Right renal cortex interstitium (tissue), 3 donors: ENCODE results near the gene UNKL. TPM values are rescaled to one million over a fixed set of nuclear protein-coding genes. Genes with fewer than 3 reads are reported as not detected.

Experiments
- DNase-seq, 3 donors: peaks; one replicate each; pipeline ENCODE4 v3.0.0-alpha.2; 2013; ENCODE audit warnings: low read depth in 3 of 3, low spot score in 2 of 3
- polyA plus RNA-seq, 3 donors: library from polyadenylated mRNA; unstranded; fragments of 120-200 nt; gene quantifications; one replicate each; pipeline ENCODE4 v1.2.1, GENCODE V29; 2013; ENCODE audit not compliant: insufficient read length in 3 of 3

Gene UNKL
- polyA plus RNA-seq, 3 donors, result 11.1 to 14.0 (median 13.8) TPM

DNA sequence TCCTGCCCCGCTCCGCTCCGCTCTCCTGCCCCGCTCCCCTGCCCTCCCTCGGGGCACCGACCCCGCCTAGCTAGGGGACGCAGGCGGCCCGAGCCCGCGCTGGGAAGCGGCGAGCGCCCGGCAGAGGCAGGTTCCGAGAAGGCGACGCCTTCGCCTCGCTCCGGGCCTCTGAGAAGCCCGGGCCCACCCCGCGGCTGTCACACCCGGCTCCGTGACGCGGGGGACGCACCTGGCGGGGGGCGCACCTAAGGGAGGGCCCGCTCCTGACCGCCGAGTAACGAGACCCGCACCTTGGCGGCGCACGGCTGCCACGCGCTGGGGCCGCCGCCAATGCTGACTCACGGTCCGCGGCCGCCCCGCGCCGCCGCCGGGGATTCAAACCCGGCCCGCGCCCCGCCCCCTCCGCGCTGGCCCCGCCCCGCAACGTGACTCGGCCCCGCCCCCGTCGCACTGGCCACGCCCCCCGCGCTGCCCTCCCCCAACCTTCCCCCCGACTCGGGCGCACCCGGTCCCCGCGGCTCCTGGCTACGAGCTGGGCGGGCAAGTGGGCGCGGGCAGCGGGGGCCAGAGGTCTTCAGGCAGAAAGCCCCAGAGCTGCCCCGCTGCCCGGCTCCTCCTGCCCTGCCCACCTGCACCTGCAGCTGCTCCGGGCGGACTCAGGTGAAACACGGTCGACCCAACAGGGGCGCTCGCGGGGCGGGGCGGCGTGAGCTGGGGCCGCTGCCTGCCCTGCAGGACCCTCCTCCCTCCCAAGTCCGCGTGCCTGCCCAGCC, 35.0 kb downstream of the UNKL start:
- no peak for DNase-seq

DNA sequence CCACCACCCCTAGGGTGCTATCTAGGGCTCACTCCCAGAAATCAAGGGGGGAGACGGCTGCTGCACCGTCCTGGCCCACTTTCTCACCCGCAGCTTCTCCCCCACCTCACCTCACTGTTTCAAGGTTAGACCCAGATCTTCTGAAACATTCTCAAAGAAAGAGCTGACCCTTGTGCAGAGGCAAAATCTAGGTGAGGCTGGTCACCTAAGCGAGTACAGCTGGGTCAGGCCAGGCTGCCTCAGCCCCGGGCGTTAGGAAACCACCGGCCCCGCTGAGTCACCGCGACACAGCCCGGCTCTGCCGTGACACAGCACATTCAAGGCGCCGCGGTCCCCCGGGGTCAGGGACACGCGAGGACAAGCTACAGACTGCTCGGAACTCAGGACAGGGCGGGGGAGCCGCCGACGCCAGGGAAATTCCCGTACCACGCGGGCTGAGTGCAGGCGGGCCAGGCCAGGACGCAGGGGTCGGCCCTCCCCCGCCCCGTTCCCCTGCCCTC, 35.6 kb downstream of the UNKL start:
- DNase-seq, result no peak

DNA sequence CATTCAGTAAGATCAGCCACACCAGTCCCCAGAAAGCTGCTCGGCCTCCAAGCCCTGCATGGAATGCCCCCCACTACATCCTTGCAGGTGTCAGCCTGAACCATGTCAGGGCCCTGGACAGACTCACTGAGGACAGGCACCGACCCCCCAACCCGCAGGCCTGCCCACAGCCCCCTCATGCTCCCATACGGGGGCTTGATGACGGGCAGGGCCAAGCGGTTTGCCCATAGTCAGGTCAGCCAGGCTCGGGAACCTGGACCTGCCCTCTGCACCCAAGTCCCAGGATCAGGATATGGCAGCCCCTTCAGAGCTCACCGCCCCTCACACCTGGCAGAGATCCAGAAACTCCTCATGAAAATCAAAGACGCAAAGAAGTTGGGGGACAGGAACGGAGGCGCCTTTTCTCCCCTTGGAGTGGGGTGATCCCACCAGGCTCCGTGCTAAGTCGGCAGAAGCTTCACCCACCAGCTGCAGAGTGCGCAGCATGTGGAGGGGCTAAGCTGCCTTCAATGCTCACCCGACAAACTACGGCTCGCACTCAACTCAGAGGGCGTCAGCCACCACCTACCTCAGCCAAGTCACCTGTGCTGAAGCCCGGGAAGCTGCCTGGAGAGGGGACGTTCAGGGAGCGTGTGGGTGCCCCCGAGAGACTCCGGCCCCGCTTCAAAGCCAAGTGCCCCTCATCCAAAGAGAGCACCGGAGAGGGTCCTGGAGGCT, 36.3 kb downstream of the UNKL start:
- DNase-seq, result no peak

DNA sequence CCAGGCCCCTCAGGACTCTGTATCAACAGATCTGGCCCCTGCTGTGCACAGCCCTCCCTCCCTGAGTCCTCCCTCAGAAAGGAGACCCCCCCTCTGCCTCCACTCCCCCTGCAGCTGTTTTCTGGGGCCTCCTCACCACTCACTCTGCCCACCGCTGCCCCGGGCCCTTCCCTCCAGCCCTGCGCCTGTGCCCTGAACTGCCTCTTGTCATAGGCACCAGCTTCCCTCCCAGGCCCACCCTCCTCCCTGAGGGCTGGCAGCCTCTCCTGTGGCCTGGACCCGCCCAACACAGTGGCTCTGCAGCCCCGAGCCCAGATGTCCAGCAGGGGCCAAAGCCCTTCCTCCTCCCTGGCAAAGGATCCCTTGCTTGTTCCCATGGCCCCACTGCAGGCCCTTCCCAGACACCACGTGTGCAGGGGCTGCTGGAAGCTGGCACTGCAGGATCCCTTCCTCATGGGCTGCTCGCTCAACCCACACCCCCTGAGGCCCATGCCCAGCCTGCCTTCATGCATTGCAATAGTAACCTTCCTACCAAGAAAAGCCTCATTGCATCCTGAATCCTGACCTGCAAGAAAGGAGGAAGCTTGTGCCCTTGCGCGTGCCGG, 37.0 kb downstream of the UNKL start:
- DNase-seq, result no peak

DNA sequence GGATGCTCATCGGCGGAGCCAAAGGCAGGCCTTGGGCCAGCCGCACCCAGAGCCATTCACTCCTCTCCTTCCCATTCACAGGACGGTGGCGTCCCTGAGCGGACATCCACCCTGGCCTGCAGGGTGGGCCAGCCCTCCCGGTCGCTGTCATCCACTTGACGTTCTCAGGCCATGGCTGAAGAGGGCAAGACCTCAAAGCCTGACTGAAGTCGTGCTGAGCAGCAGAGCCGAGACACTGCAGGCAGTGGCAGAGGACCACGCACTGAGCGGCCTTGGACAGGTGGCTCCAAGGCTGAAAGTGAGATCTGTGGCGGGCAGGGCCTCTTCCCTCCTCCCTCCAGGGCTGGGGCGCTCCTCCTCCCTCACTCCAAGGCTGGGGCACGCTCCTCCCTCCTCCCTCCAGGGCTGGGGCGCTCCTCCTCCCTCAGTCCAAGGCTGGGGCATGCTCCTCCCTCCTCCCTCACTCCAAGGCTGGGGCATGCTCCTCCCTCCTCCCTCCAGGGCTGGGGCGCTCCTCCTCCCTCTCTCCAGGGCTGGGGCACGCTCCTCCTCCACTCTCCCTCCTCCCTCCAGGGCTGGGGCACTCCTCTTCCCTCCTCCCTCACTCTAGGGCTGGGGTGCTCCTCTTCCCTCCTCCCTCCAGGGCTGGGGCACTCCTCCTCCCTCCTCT, 38.6 kb downstream of the UNKL start:
- DNase-seq, result no peak

DNA sequence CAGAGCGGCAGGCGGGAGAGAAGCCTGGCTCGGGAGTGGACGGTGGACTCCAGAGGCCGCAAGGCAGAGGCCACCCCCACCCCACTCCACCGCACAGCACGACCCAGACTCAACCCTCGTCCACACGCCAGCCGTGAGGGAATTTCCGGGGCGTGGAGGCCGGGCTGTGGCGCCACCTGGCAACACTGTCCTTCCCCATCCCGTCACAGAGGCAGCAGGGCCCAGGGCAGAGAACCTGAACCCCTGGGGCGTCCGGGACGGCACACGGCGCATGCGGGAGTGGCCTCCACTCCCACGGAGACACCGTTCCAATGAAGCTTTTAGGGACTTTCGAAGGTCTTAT, 39.2 kb downstream of the UNKL start:
- no peak for DNase-seq

DNA sequence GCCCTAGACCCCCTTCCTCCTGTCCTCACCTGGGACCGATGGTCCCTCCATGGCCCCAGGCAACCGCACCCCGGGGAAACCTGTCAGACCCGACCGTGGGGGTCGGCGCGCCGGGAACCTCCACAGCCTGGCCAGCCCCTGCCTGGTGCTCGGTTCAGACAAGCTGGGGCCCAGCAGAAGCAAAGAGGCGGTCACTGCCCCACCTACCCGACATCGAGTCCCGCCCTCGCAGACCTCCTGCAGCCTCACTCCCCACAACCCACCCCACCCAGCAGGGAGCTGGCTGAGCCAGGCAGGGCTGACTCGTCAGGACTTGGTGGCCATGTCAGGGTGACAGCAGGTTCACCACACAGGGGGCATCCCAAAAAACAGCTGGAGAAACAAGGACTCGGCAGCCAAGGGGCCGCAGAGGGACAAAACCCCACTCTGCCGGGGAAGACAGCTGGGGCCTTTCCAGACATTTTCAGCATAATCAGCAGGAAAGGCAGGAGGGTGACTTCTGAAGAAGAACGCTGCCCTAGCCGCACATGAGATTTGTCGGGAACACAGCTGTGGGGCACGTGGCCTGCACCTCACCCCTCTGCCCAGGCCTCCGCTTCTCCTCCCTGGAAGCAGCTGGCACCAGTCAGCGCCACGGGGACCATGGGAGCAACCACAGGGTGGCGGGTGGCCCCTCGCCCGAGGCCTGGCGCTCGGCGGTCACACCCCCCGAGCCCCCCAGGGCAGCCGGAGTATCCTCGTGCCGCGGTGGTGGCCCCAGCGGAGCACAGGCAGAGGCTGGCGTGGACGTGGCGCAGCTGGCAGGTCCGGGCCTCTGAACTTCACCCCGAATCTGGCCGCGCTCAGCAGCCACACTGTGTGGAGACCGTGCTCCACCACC, 39.8 kb downstream of the UNKL start:
- DNase-seq, result no peak

DNA sequence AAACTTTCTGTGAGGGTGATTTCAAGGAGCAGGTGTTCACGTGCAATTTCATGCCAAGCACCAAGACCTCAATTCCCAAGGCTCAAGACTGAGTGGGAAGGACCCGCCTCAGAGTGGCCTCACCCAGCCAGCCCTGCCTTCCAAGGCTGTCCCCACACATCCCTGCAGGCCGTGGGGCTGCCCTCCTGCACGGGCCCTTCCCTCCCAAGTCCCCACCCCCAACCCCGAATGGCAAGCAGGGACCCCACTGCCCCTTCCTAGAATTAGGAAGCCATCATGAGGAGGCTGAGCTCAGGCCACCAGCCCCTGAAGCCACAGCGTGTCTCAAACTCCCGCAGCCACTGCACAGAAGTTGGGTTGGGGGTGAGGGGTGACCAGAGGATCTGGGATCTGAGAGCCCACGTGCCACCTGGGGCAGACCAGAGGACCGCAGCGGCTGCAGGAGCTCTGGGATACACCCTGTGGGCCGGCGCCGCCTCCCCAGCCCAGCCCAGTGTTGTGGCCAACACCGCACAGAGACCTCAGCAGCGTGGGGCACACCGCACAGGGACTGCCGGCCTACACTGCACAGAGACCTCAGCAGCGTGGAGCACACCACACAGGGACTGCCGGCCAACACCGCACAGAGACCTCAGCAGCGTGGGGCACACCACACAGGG, 42.1 kb downstream of the UNKL start:
- DNase-seq, result no peak

DNA sequence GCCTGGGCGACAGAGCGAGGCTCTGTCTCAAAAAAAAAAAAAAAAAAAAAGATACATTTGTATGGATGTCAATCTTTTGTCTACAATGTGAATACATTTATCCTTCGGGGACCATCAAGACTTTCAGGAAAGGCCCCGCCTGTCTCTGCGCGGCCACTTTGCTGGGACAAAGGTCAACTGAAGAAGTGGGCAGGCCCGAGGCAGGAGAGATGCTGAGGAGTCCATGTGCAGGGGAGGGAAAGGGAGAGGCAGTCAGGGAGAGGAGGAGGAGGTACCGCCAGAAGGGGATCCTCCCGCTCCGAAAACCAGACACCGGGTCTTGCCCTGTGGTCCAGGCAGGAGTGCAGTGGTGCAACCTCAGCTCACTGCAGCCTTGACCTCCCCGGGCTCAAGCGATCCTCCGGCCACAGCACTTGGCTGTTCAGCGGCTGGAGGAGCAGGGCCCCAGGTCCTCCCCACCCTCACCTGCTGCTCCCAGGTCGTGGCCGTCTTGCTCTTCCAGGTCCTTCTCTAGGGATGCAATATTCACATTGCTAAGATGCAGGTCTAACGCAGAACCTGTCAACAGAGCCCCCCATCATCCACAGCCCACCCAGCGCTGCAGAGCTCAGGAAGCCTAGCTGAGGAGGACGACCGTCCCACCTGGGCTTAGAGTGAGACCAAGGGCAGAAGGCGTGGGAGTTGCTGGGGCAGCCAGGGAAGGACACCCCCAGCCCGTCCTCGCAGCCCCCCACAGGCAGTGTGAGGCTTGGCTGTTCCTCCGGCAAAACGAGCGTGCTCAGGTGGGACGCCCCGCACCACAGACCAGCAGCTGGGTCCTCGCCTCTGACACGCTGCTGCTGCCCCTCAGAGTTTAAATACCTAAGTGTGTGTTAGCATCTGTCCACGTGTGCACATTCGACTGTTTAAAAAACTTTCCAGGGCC, 43.2 kb downstream of the UNKL start:
- DNase-seq, result no peak

DNA sequence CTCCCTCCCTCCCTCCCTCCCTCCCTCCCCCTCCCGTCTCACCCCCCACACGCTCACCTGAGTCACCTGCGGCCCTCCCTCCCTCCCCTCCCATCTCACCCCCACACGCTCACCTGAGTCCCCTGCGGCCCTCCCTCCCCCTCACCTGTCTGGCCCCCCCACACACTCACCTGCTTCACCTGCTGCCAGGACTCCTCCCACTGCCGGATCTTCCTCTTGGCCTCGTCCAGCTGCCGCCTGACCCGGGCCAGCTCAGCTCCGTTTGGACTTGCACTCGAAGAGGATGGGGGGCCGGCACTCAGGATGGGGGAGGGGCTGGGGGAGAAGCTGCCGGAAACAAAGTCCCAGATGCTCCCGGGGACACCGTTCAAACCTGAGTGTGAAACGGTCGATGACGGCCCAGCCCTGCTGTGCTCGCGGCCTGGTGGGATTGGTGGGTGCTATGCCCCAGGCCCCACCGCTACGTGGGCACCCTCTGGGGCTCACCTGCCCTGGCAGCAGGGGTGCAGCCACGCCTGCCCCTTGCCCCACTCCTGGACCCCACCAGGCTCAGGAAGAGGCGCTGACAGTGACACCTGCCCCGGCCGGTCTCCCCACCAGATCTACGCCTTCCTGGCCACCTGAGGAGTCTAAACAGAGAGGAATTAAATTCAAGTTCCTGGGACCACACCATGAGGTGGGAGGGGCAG, 46.9 kb downstream of the UNKL start:
- no peak for DNase-seq

DNA sequence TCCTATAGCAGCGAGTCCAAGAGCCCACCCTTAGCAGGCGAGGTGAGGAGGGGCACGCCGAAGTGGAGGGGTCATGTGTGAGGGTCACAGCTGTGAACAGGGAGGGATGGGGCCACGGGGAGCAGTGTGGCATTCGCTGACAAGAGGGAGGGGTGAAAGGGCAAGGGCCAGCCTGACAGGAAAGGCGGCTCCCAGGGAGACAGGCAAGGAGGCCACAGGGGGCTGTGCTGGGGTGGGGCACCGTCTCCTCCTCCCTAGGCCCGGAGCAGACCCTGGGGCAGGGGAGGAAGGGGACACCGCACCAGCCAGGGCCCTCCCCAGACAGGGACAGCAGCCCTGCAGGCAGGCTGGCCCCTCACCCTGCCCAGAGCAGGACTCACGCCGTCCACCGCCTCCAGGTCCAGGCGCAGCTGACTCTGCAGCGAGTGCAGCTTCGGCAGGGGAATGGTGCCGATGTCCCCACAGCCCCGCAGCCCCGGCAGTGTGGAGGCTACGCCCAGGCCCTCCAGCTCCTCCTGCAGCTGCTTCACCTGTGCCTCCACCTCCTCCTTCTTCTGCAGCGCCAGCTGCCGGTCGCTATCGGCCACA, 47.7 kb downstream of the UNKL start:
- no peak for DNase-seq

DNA sequence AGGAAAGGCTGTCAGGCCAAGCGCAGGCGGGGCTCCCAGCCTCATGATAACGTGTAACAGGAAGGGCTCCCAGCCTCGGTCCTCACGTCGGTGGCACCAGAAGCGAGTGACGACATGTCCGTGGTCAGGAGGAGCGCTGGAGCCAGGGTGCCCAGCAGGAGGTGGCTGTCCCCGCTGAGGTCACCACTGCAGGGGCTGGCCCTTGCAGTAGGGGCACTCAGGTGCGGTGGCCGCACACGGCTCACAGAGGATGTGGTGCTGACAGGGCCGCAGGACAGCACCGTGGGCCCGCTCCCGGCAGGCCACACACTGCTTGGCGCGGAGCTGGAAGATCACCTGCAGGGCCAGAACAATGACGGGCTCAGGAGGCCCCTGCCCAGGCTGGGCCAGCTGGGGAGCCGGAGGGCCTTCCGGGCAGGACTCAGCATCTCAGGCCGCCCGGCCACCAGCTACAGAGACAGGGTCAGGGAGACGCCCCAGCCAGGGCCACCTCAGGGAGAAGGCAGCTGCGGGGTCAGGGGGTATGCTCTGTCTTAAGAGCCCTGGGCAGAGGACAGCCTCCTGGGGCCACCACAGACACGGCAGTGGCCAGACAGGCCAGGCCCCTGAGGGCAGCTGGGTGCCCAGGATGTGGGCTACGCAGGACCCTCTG, 48.3 kb downstream of the UNKL start:
- DNase-seq, result no peak

DNA sequence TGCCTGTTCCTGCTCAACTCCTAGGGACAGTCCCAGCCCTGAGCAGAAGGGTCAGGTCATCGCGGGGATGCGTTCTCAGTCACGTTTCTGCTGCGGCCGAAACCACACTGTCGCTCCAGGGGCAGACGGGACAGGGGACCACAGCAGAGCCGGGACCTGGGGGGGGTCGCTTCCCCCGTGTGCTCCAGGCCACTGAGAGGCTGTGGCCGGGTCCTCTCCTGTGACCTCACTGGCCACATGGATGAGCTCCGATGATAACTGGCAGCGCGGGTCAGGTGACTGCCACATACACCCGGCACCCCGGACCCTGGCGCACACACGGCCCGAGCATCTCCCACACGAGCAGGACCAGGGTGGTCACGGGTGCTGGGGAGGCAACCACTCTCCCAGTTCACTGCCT, 50.0 kb downstream of the UNKL start:
- DNase-seq, result no peak

DNA sequence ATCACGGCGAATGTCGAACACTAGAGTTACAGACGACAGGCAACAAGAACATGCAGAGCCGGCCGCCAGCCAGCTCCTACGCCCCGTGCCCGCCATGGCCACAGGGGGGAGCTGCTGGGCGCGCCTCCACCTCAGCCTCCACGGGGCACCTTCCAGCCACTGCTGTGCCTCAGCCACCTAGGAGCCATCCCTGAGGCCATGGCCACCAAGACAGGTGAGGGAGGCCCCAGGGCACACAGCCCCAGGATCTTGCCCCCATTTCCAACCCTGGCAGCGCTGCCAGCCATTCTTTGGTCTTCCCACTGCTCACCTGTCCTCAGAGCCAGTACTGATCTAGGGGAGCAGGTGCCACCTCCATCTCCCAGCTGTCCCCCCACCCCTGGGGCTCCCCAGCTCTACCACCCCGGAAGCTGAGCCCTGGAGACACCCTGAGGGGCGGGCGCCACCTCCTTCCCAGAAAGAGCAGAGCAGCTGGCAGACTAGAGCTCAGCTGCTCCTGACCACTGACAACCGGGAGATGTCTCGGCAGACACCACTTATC, 50.9 kb downstream of the UNKL start:
- no peak for DNase-seq

DNA sequence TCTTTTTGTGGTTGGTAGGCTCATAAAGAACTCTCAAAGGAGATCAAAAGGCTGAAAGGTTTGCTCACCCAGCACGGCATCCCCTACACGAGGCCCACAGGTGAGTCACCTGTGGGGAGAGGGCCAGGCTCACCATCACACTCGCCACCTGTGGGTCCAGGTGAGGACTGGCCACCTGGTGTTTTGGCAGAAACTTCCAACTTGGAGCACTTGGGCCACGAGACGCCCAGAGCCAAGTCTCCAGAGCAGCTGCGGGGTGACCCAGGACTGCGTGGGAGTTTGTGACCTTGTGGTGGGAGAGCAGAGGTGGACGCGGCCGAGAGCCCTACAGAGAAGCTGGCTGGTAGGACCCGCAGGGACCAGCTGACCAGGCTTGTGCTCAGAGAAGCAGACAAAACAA, 51.7 kb downstream of the UNKL start:
- no peak for DNase-seq

DNA sequence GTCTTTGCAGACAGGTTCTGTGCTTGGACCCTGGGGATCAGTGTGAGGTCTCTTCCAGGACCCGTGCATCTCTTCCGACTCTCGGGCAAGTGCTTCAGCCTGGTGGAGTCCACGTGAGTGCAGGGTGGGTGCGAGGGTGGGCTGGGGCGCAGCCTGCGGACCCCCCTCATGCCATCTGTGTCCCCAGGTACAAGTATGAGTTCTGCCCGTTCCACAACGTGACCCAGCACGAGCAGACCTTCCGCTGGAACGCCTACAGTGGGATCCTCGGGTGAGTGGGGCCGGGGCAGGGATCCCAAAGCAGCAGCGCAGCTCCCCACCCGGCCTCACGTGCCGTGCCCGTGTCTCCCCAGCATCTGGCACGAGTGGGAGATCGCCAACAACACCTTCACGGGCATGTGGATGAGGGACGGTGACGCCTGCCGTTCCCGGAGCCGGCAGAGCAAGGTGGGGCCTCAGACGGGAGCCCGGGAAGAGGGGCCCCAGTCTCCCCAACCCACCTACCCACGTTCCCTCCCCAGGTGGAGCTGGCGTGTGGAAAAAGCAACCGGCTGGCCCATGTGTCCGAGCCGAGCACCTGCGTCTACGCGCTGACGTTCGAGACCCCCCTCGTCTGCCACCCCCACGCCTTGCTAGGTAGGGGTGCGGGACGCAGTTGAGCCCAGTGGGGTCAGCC, 52.7 kb downstream of the UNKL start:
- no peak for DNase-seq
